GM19238 (cell line): ENCODE measurements around the gene TUBA1A.
"Not testable (repeated sequence)": the region's sequence is repeated elsewhere in the genome, so short reads cannot be mapped to it uniquely, and the experiment has no call there.

Source experiments
- DNase-seq: peaks from one replicate; pipeline ENCODE4 v3.0.0; 2011; ENCODE audit warnings: low spot score; ENCODE audit not compliant: insufficient read length

Gene TUBA1A

DNA sequence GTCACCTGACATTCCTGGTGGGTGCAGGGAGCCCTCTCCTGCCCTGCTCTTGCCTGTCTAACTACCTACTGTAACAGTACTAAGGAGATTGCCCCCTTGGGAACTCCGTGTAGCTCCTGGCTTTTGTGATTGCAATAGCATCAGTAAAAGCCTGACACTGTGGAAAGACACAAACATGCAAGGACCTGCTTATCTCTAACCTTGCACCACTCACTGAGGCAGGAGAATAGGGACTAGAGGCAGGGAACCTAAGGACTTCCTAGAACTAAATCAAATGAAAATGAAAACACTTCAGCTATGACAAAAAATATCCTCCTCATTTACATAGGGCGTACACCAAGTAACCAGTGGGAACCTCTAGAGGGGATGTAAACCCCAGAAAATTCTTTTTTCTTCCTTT is 28.5 kb downstream of the TUBA1A start:
- no peak for DNase-seq

DNA sequence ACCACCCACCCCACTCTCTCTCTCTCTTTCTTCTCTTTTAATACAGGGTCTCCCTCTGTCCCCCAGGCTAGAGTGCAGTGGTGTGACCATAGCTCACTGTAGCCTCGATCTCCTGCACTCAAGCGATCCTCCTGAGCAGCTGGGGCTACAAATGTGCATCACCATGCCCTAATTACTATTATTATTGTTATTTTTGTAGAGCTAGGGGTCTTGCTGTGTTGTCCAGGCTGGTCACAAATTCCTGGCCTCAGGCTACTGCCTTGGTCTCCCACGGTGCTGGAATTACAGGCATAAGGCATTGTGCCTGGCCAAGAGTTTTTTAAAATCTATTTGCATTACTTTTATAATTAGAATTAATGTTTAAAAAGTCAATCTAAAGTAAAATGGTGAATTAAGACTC is 34.7 kb downstream of the TUBA1A start:
- DNase-seq, result no peak

GRCh38 chr12:49147384-49147783 is 41.5 kb downstream of the TUBA1A start:
- no peak for DNase-seq

DNA sequence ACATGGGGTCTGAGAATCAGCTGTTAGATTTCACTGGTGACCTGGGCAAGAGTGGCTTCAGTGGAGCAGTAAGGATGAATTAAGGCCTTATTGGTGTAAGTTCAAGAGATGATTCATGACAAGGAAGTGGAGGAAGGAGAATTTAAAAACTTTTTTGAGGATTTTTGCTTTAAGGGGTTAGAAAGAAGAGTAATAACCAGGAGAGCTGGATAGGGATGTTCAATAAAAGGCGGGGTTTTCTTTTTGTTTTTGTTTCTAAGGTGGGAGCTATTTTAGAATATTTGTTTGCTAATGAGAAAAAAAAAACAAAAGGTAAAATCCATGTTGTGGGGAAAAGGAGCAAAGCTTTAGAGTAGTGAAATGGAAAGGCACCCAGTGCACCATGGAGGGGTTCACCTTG is 42.5 kb downstream of the TUBA1A start:
- DNase-seq, result no peak

GRCh38 chr12:49144384-49144783 is 44.5 kb downstream of the TUBA1A start:
- no peak for DNase-seq

DNA sequence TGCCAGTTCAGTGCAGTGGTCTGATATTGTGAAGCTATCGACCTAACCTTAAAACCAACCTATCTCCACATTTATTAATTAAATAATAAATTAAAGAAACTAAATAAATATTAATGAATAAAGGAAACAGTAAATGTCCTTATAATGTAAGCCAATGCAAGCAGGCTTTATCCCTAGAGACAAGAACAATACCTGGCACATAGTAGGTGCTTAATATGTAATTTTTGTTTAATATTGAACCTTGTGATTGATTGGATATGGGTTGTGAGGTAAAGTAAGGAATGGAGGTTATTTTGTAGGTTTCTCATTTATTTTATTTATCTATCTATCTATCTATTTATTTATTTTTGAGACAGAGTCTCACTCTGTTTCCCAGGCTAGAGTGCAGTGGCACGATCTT is 49.9 kb downstream of the TUBA1A start:
- DNase-seq, result no peak

- DNase-seq, result no peak
These were observed 50.3 kb downstream of the TUBA1A start for GRCh38 chr12:49138587-49138986.

DNA sequence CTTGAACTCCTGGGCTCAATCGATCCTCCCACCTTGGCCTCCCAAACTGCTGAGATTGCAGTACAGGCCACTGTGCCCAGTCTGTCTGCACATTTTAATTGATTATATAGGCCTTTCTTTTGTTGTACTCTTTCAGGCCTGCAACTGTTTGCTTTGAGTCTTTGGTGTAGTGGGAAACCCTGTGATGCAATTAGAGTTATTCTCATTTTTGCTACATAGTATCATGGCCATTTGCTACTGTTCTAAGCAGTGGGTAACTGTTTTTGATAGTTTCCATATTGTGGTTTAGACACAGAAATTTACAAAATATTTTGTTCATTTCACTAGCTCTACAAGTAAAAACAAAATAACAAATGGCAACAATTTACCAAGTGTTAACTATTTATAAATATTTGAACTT is 51.4 kb downstream of the TUBA1A start:
- DNase-seq, result no peak

GRCh38 chr12:49136997-49137396 is 51.9 kb downstream of the TUBA1A start:
- not testable (repeated sequence) for DNase-seq
